Tibial nerve (tissue), 4 donors: ENCODE data around the gene TAS2R30.

Experiments used
- EP300 ChIP-seq, 2 donors: sonication (generic); formaldehyde crosslinking; IDR thresholded peaks; one replicate each; pipeline ENCODE4 v1.6.1; 2017; ENCODE audit warnings: antibody characterized with exemption in 2 of 2, mild to moderate bottlenecking in 1 of 2
- TF ChIP-seq, protein P1 (sequence below), 5 experiments: fragments of 200-600 bp in 3 of 5; fragments of 450-650 bp in 2 of 5; sonication (generic) in 3 of 5; IDR thresholded peaks; one replicate each; pipeline ENCODE4 v1.5.1; 2016 to 2019; ENCODE audit warnings: antibody characterized with exemption in 5 of 5, mild to moderate bottlenecking in 3 of 5, moderate library complexity in 2 of 5

DNA sequence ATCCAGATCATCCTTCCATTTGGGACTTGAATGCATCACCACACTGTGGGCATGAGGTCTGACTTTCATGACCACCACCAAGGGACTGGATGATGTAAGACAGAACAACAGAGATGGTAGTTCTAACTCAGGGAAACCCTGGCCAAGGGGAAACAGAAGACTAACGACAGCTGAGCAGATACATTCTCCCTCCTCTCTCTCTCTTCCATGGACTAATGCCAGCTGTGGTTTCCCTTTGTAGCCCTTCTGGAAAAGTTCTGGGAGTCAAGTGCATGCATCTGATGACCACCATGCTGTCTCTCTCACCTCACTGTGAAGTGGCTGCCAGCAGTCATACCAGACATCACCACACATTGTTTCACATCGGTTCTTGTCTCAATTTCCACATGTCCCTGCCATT lies 3.4 kb downstream of the TAS2R30 start:
- TF ChIP-seq, protein P1, sequence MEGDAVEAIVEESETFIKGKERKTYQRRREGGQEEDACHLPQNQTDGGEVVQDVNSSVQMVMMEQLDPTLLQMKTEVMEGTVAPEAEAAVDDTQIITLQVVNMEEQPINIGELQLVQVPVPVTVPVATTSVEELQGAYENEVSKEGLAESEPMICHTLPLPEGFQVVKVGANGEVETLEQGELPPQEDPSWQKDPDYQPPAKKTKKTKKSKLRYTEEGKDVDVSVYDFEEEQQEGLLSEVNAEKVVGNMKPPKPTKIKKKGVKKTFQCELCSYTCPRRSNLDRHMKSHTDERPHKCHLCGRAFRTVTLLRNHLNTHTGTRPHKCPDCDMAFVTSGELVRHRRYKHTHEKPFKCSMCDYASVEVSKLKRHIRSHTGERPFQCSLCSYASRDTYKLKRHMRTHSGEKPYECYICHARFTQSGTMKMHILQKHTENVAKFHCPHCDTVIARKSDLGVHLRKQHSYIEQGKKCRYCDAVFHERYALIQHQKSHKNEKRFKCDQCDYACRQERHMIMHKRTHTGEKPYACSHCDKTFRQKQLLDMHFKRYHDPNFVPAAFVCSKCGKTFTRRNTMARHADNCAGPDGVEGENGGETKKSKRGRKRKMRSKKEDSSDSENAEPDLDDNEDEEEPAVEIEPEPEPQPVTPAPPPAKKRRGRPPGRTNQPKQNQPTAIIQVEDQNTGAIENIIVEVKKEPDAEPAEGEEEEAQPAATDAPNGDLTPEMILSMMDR (IDR thresholded peaks at IDR 0.05) = no peak
- TF ChIP-seq EP300 (IDR thresholded peaks at IDR 0.05) = no peak
